Dendritic cell treated with granulocyte-macrophage colony-stimulating factor and Interleukin-4, amounts not matched to agents 40 ng/mL and 50 ng/mL, for 4 days (primary cell): ENCODE measurements around the gene MYO16.

Experiments
- H3K27ac Mint-ChIP-seq: one replicate; pipeline ENCODE4 v1.8.0; 2022; ENCODE audit warnings: mild to moderate bottlenecking, mixed read lengths
- H3K27me3 Mint-ChIP-seq: one replicate; pipeline ENCODE4 v1.8.0; 2022; ENCODE audit warnings: mild to moderate bottlenecking, mixed read lengths
- H3K36me3 Mint-ChIP-seq: one replicate; pipeline ENCODE4 v1.8.0; 2022; ENCODE audit warnings: low read depth, mixed read lengths
- H3K4me1 Mint-ChIP-seq: one replicate; pipeline ENCODE4 v1.8.0; 2022; ENCODE audit warnings: low read depth, mixed read lengths
- H3K4me3 Mint-ChIP-seq: one replicate; pipeline ENCODE4 v1.8.0; 2022; ENCODE audit warnings: mild to moderate bottlenecking, moderate library complexity, mixed read lengths
- H3K9me3 Mint-ChIP-seq: one replicate; pipeline ENCODE4 v1.8.0; 2022; ENCODE audit warnings: mixed read lengths
- intact Hi-C: fragments of 100-400 bp; cut with micrococcal nuclease; formaldehyde crosslinking; loops from one replicate; pipeline ENCODE4 v1.15.0; 2022

MYO16 gene

DNA sequence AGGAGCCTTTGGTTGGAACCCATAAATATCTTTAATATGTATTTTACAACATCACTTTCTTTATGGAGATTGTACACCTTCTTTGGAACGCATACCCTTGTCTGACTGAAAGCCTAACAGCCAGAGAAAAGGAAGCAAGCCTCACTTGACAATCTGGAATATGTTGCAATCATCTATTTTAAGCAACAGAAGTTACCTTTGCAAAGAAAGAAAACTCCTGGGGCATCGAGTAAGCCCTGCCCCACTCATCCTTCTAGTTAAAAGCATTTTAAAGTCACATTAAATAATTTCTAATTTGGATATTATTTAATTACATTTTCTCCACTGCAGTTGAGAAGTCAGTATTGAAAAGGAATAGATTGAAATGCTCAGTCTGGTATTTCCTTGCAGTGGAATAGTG, 542.7 kb downstream of the MYO16 start:
- H3K36me3 Mint-ChIP-seq: no peaks in the 10 kb centered on the region
- intact Hi-C loops: no loop called here

GRCh38 chr13:109175666-109176065, 546.3 kb downstream of the MYO16 start:
- Mint-ChIP-seq H3K9me3 (no peaks in the 10 kb centered on the region), H3K27me3 (peaks cover 4% of the 10 kb centered on the region), H3K36me3 (no peaks in the 10 kb centered on the region), H3K27ac (no peak overlapping the region), H3K4me3 (no peak overlapping the region), H3K4me1 (no peaks in the 10 kb centered on the region)
- intact Hi-C loops: no loop called here

More for the DNA sequence above, 542.7 kb downstream of the MYO16 start:
- peaks cover 2% of the 10 kb centered on the region for H3K27me3 Mint-ChIP-seq
- no peak overlapping the region for H3K27ac Mint-ChIP-seq
- H3K4me1 Mint-ChIP-seq: peaks cover 5% of the 10 kb centered on the region
- H3K4me3 Mint-ChIP-seq: no peak overlapping the region
- H3K9me3 Mint-ChIP-seq: no peaks in the 10 kb centered on the region

- intact Hi-C loops: no loop called here
- peaks cover 9% of the 10 kb centered on the region for H3K27me3 Mint-ChIP-seq
- H3K4me3 Mint-ChIP-seq: no peak overlapping the region
- no peak overlapping the region for H3K27ac Mint-ChIP-seq
- no peaks in the 10 kb centered on the region for H3K9me3 Mint-ChIP-seq
- no peaks in the 10 kb centered on the region for H3K4me1 Mint-ChIP-seq
- H3K36me3 Mint-ChIP-seq: no peaks in the 10 kb centered on the region
These were observed 551.6 kb downstream of the MYO16 start for GRCh38 chr13:109180905-109181425.

DNA sequence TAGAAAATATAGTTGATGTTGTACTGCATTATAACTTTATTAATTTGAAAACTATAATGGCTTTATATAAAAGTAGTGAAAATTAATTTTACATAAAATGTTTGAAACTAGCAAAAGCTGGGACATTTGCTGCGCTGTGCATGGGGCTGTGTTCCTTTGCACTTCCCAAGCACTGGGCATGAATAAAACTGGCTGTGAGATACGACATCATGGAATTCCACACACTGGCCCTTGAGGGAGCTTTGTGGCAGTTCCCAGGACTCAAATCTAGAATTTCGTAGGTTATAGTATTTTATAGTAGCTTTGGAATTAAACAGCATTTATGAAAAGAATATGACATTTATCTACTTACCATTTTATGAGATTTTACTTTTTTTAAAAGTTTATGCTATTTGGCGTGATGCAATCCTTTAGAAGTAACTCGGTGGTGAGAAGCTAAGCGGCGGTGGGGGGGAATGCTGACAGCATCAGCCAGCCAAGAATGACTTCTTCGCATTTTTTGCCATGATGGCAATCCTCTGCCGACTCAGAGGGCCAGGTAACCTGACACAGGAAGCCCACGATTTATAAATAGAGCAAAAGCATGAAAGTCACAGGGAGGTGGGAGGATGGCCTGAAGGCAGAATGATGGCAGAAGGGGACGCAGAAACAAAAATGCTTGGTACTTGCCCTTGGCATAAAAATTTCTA, 553.5 kb downstream of the MYO16 start:
- Mint-ChIP-seq H3K36me3 (no peaks in the 10 kb centered on the region), H3K27ac (no peak overlapping the region), H3K27me3 (peaks cover 11% of the 10 kb centered on the region), H3K9me3 (no peaks in the 10 kb centered on the region), H3K4me1 (no peaks in the 10 kb centered on the region), H3K4me3 (no peak overlapping the region)
- intact Hi-C loops: no loop called here

DNA sequence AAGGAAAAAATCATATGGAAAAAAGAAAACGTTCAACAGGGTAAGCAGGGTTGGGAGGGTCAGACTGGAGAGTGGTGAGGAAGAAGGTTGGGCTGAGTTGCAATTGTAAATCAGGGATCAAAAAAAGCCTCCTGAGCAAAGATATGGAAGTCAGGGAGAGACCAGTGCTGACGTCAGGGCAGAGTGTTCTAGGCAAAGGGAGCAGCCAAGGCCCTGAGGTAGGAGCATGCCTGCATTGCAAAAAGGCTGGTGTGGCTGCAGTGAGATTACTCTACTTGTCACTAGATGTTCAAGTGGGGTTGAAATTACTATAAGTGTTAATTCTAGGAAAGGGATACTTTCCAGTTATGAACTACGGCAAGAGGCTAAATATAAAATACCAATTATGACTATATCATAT, 562.0 kb downstream of the MYO16 start:
- H3K36me3 Mint-ChIP-seq: no peaks in the 10 kb centered on the region
- intact Hi-C loops: no loop called here
- H3K4me1 Mint-ChIP-seq: no peaks in the 10 kb centered on the region
- H3K9me3 Mint-ChIP-seq: no peaks in the 10 kb centered on the region
- H3K27me3 Mint-ChIP-seq: peaks cover 4% of the 10 kb centered on the region
- H3K27ac Mint-ChIP-seq: no peak overlapping the region
- H3K4me3 Mint-ChIP-seq: no peak overlapping the region

DNA sequence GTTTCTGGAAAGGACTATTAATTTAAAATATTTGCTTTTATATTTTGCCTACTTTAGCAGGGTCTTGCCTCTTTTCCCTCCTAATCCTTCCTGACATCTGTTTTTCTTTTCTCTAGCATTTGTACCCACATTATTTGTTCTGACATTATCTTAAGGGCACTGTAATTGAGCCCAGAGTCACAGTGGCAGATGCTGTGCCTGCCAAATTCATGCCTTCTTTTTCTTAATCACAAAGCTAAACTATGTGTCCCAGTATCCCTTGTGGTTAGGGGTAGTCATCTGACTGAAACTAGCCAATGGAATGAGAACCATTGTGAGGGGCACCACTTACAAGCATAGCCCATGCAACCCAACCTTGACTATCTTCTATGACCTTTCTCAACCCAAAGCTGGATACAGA, 562.9 kb downstream of the MYO16 start:
- peaks cover 3% of the 10 kb centered on the region for H3K27me3 Mint-ChIP-seq
- no peaks in the 10 kb centered on the region for H3K4me1 Mint-ChIP-seq
- intact Hi-C loops: no loop called here

GRCh38 chr13:109196948-109197347, 567.5 kb downstream of the MYO16 start:
- Mint-ChIP-seq H3K4me3 (no peak overlapping the region), H3K4me1 (no peaks in the 10 kb centered on the region), H3K27ac (no peak overlapping the region), H3K27me3 (no peaks in the 10 kb centered on the region), H3K9me3 (no peaks in the 10 kb centered on the region), H3K36me3 (no peaks in the 10 kb centered on the region)
- intact Hi-C loops: no loop called here

More for the DNA sequence above, 562.9 kb downstream of the MYO16 start:
- no peaks in the 10 kb centered on the region for H3K9me3 Mint-ChIP-seq
- no peak overlapping the region for H3K27ac Mint-ChIP-seq
- no peak overlapping the region for H3K4me3 Mint-ChIP-seq
- no peaks in the 10 kb centered on the region for H3K36me3 Mint-ChIP-seq

DNA sequence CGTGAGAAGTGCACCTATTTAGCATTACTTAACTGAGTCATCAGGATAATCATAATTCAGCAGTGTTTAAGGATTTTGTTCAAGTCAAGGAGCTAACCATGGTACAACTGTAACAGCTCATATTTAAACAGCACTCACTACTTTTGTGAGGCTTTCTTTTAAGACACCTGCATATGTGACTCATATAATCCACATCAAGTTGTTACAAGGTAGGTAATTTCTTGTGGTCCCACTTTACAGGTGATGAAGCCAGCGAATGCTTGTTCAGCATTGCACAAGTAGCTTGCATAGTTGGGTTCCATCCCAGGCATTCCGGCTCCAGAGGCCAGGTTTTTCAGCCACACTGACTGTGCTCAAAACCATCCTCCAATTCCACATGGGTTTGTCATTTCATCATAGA, 569.2 kb downstream of the MYO16 start:
- Mint-ChIP-seq H3K4me3 (no peak overlapping the region), H3K27me3 (peaks cover 2% of the 10 kb centered on the region), H3K27ac (no peak overlapping the region), H3K9me3 (no peaks in the 10 kb centered on the region), H3K36me3 (no peaks in the 10 kb centered on the region), H3K4me1 (no peaks in the 10 kb centered on the region)
- intact Hi-C loops: no loop called here

DNA sequence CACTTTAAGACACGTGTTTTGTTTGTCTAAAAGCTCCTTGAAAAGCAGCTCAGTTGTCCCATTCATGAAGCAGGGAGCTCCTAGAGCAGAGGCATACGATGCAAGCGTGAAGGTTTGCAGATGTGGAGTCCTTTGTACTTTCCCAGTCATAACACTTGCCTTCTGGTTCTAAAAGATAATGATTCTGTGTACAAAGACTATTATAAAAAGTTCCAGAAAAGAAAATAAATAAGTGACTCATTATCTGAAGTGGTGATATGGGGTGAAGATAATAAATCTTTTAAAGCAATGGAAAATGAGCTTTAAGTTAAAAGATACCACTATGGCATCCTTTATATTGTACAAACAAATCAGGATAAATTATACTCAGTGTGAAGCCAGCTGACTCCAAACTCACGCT, 569.9 kb downstream of the MYO16 start:
- H3K4me3 Mint-ChIP-seq: no peak overlapping the region

DNA sequence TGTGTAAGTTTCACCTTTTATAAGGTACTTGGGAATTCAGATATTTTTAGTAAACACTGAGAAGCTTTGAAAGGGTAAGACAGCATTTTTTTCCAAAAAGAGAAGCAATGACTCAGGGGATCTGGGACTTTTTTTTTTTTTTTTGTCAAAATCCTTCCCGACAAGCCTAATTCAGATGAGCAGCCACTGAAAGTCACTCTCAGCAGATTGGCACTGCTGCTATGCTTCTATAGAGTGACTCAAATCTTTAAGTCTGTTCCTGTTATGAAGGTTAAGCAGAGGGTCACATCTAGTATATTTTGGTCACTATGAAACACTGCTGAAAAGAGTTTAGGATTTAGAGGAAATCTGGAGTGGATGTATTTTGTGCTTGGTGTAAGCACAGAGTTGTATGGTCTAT, 571.1 kb downstream of the MYO16 start:
- H3K36me3 Mint-ChIP-seq: no peaks in the 10 kb centered on the region
- no peaks in the 10 kb centered on the region for H3K9me3 Mint-ChIP-seq
- peaks cover 2% of the 10 kb centered on the region for H3K27me3 Mint-ChIP-seq
- H3K27ac Mint-ChIP-seq: no peak overlapping the region
- H3K4me1 Mint-ChIP-seq: no peaks in the 10 kb centered on the region
- intact Hi-C loops: no loop called here
- no peak overlapping the region for H3K4me3 Mint-ChIP-seq

More for the DNA sequence above, 569.9 kb downstream of the MYO16 start:
- no peaks in the 10 kb centered on the region for H3K9me3 Mint-ChIP-seq
- H3K36me3 Mint-ChIP-seq: no peaks in the 10 kb centered on the region
- peaks cover 2% of the 10 kb centered on the region for H3K27me3 Mint-ChIP-seq
- intact Hi-C loops: no loop called here
- H3K27ac Mint-ChIP-seq: no peak overlapping the region
- no peaks in the 10 kb centered on the region for H3K4me1 Mint-ChIP-seq

DNA sequence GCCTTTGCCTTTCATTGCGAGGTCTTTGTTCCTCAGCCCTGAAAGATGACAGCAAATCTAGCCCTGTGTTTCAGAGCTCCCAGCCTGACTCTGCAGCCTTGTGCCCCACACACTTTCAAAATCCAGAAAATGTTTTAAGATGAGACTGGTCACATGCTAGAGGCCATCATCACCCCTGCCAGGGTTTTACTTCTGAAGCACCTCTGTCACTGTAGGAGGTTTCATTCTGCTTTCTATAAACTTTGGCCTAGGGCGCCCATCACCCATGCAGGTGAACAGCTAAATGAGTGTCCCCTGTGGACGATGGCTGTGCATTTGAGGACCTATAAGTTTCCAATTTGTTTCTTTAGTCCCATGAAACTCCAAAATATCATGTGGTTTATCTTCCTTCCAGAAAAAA, 574.2 kb downstream of the MYO16 start:
- no peaks in the 10 kb centered on the region for H3K36me3 Mint-ChIP-seq
- no peaks in the 10 kb centered on the region for H3K4me1 Mint-ChIP-seq
- H3K27me3 Mint-ChIP-seq: peaks cover 2% of the 10 kb centered on the region
- no peaks in the 10 kb centered on the region for H3K9me3 Mint-ChIP-seq
- intact Hi-C loops: no loop called here
- H3K27ac Mint-ChIP-seq: no peak overlapping the region
- no peak overlapping the region for H3K4me3 Mint-ChIP-seq

GRCh38 chr13:109204252-109204651, 574.8 kb downstream of the MYO16 start:
- no peaks in the 10 kb centered on the region for H3K9me3 Mint-ChIP-seq
- no peak overlapping the region for H3K27ac Mint-ChIP-seq
- no peak overlapping the region for H3K4me3 Mint-ChIP-seq
- H3K4me1 Mint-ChIP-seq: no peaks in the 10 kb centered on the region
- intact Hi-C loops: no loop called here
- no peaks in the 10 kb centered on the region for H3K36me3 Mint-ChIP-seq
- H3K27me3 Mint-ChIP-seq: peaks cover 2% of the 10 kb centered on the region

DNA sequence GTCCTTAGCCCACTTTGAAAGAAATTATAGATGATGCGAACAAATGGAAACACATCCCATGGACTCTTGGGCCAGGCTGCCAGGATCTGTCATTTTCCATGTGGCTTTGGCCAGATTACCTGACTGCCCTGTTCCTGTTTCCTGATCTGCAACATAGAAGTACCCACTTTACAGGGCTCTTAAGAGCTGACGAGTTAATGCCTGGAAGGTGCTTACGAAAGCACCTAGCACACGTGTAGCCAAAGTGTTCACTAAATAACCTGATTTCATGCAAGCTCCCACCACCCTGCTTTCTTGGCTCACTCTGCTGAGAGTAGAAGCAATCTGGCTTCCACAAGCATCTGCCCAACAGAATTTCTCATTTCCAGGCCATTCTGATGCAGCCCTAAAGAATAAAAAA, 575.2 kb downstream of the MYO16 start:
- Mint-ChIP-seq H3K9me3 (no peaks in the 10 kb centered on the region), H3K4me1 (no peaks in the 10 kb centered on the region), H3K27ac (no peak overlapping the region), H3K4me3 (no peak overlapping the region), H3K27me3 (peaks cover 2% of the 10 kb centered on the region), H3K36me3 (no peaks in the 10 kb centered on the region)
- intact Hi-C loops: no loop called here

DNA sequence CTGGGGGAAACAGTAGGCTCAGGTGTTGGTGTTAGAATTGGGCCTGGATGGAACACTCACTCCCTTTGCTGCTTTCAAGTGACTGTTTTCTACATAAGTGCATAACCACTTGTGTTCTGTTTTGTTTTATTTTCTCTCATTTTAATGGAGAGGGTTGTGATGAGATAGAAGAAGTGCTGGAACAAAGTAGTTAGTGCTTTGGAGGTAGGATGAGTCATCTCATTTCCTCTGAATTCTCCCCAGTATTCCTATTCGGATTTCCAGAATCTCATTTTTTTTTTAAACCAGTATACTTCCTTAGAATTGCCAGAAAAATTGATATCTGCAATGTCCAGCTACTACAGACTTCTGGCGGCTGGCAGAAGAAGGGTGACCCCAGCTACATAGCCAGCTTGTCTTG, 575.9 kb downstream of the MYO16 start:
- Mint-ChIP-seq H3K9me3 (no peaks in the 10 kb centered on the region), H3K36me3 (no peaks in the 10 kb centered on the region), H3K4me1 (no peaks in the 10 kb centered on the region), H3K27ac (no peak overlapping the region), H3K4me3 (no peak overlapping the region), H3K27me3 (peaks cover 2% of the 10 kb centered on the region)
- intact Hi-C loops: no loop called here

- Mint-ChIP-seq H3K27ac (no peak overlapping the region), H3K4me3 (no peak overlapping the region), H3K27me3 (peaks cover 2% of the 10 kb centered on the region), H3K36me3 (no peaks in the 10 kb centered on the region), H3K9me3 (no peaks in the 10 kb centered on the region), H3K4me1 (no peaks in the 10 kb centered on the region)
- intact Hi-C loops: no loop called here
These were observed 577.2 kb downstream of the MYO16 start for GRCh38 chr13:109206616-109207015.
